SK-N-SH (cell line): ENCODE data around the gene PAQR6.

Source experiments
- CHD2 ChIP-seq: fragments of 150-350 bp; IDR thresholded peaks from 2 replicates; pipeline ENCODE4 v1.6.1; 2018; ENCODE audit warnings: low read length; ENCODE audit not compliant: partially characterized antibody
- CTCF ChIP-seq: fragments of 200-600 bp; sonication (generic); IDR thresholded peaks from 2 replicates; pipeline ENCODE4 v1.6.1; 2017; ENCODE audit warnings: antibody characterized with exemption, mild to moderate bottlenecking, moderate library complexity
- EP300 ChIP-seq, 2 experiments: IDR thresholded peaks; 2 replicates each; pipeline versions ENCODE4 v1.4.0 to v1.6.1; 2012; ENCODE audit warnings: borderline replicate concordance in 1 of 2, low read depth in 1 of 2, low read length in 1 of 2
- EZH2phosphoT487 ChIP-seq: fragments of 200-600 bp; sonication (generic); IDR thresholded peaks from 2 replicates; pipeline ENCODE4 v1.6.1; 2017; ENCODE audit warnings: low read depth, mixed run types, mild to moderate bottlenecking, antibody characterized with exemption, moderate library complexity, borderline replicate concordance
- FOSL2 ChIP-seq: IDR thresholded peaks from 2 replicates; pipeline ENCODE4 v1.4.0; 2012; ENCODE audit warnings: low read depth, mild to moderate bottlenecking, moderate library complexity, borderline replicate concordance
- FOXJ3 ChIP-seq: sonication (generic); formaldehyde crosslinking; IDR thresholded peaks from 2 replicates; pipeline ENCODE4 v1.5.1; 2020; ENCODE audit warnings: mild to moderate bottlenecking, missing genetic modification reagents
- FOXM1 ChIP-seq: IDR thresholded peaks from 2 replicates; pipeline ENCODE4 v1.4.0; 2012; ENCODE audit warnings: low read depth, mild to moderate bottlenecking
- MAX ChIP-seq: IDR thresholded peaks from 2 replicates; pipeline ENCODE4 v1.4.0; 2012; ENCODE audit warnings: low read depth
- MEF2A ChIP-seq: IDR thresholded peaks from 2 replicates; pipeline ENCODE4 v1.4.0; 2012; ENCODE audit warnings: low read depth, borderline replicate concordance
- POLR2AphosphoS5 ChIP-seq: IDR thresholded peaks from 2 replicates; pipeline ENCODE4 v1.6.1; 2012; ENCODE audit warnings: low read depth, low read length
- RCOR1 ChIP-seq: fragments of 150-350 bp; IDR thresholded peaks from 2 replicates; pipeline ENCODE4 v1.6.1; 2017; ENCODE audit warnings: antibody characterized with exemption, low read length
- RFX5 ChIP-seq: IDR thresholded peaks from 2 replicates; pipeline ENCODE4 v1.6.1; 2012; ENCODE audit warnings: mild to moderate bottlenecking, improper control_type of control experiment, low read length
- SIN3A ChIP-seq: IDR thresholded peaks from 2 replicates; pipeline ENCODE4 v1.6.1; 2012; ENCODE audit warnings: low read depth, mild to moderate bottlenecking, low read length, moderate library complexity, borderline replicate concordance
- TCF12 ChIP-seq: IDR thresholded peaks from 2 replicates; pipeline ENCODE4 v1.4.0; 2012

GRCh38 chr1:156286061-156286460 is 38.2 kb upstream of the PAQR6 start:
- TF ChIP-seq FOXJ3 (no peak), CTCF (no peak), POLR2AphosphoS5 (no peak), MEF2A (no peak), TCF12 (no peak), FOXM1 (no peak), EP300 (IDR thresholded peaks at IDR 0.05; ENCODE audit: borderline replicate concordance in 1 of 2, low read depth in 1 of 2, low read length in 1 of 2) (no peak), MAX (no peak), FOSL2 (no peak), RFX5 (no peak), EZH2phosphoT487 (no peak), SIN3A (no peak), CHD2 (no peak), RCOR1 (no peak)
